Tibial nerve (tissue), 4 donors: ENCODE results near the gene TTC19. TPM values are rescaled to one million over a fixed set of nuclear protein-coding genes. Genes with fewer than 3 reads are reported as not detected.

Experiments
- DNase-seq, 2 donors: peaks; one replicate each; pipeline ENCODE4 v3.0.0-alpha.2; 2019; ENCODE audit warnings: low spot score in 2 of 2
- H3K27ac ChIP-seq, 4 donors: fragments of 200-600 bp; sonication (generic) in 3 of 4; one replicate each; pipeline ENCODE4 v1.5.1; 2017 to 2019; ENCODE audit warnings: mild to moderate bottlenecking in 1 of 4
- H3K27me3 ChIP-seq, 2 donors: fragments of 200-600 bp; sonication (generic) in 1 of 2; one replicate each; pipeline versions ENCODE4 v1.5.1 to v1.6.0; 2017 to 2019
- H3K36me3 ChIP-seq, 3 donors: fragments of 200-600 bp; sonication (generic); one replicate each; pipeline ENCODE4 v1.5.1; 2018 to 2019
- H3K4me1 ChIP-seq, 4 donors: fragments of 200-600 bp; sonication (generic) in 3 of 4; one replicate each; pipeline ENCODE4 v1.5.1; 2017 to 2019
- H3K4me3 ChIP-seq, 4 donors: fragments of 200-600 bp; sonication (generic) in 3 of 4; one replicate each; pipeline ENCODE4 v1.5.1; 2017 to 2019; ENCODE audit warnings: mild to moderate bottlenecking in 1 of 4, moderate library complexity in 1 of 4
- H3K9me3 ChIP-seq, 4 donors: fragments of 200-600 bp; sonication (generic) in 3 of 4; one replicate each; pipeline ENCODE4 v1.5.1; 2017 to 2019
- EP300 ChIP-seq, 2 donors: sonication (generic); formaldehyde crosslinking; IDR thresholded peaks; one replicate each; pipeline ENCODE4 v1.6.1; 2017; ENCODE audit warnings: antibody characterized with exemption in 2 of 2, mild to moderate bottlenecking in 1 of 2
- POLR2A ChIP-seq, 2 donors: fragments of 450-650 bp; IDR thresholded peaks; one replicate each; pipeline ENCODE4 v1.6.1; 2017; ENCODE audit warnings: antibody characterized with exemption in 2 of 2, mild to moderate bottlenecking in 2 of 2, moderate library complexity in 2 of 2
- WGBS, 2 donors: methylation state at CpG; one replicate each; pipeline ENCODE4 v1.1.5; 2018; 5-methylcytosine and 5-hydroxymethylcytosine counted together
- total RNA-seq, 4 donors: library from RNA; depleted of rRNA; stranded (reverse); fragments of >200 nt; gene quantifications; one replicate each; pipeline ENCODE4 v1.1.0, GENCODE V29; 2016
- TF ChIP-seq, protein P1 (sequence below), 5 experiments: fragments of 200-600 bp in 3 of 5; fragments of 450-650 bp in 2 of 5; sonication (generic) in 3 of 5; IDR thresholded peaks; one replicate each; pipeline ENCODE4 v1.5.1; 2016 to 2019; ENCODE audit warnings: antibody characterized with exemption in 5 of 5, mild to moderate bottlenecking in 3 of 5, moderate library complexity in 2 of 5

The TTC19 gene
- total RNA-seq, 4 donors from 2014 or later = 88.3 to 152 (median 124) TPM

DNA sequence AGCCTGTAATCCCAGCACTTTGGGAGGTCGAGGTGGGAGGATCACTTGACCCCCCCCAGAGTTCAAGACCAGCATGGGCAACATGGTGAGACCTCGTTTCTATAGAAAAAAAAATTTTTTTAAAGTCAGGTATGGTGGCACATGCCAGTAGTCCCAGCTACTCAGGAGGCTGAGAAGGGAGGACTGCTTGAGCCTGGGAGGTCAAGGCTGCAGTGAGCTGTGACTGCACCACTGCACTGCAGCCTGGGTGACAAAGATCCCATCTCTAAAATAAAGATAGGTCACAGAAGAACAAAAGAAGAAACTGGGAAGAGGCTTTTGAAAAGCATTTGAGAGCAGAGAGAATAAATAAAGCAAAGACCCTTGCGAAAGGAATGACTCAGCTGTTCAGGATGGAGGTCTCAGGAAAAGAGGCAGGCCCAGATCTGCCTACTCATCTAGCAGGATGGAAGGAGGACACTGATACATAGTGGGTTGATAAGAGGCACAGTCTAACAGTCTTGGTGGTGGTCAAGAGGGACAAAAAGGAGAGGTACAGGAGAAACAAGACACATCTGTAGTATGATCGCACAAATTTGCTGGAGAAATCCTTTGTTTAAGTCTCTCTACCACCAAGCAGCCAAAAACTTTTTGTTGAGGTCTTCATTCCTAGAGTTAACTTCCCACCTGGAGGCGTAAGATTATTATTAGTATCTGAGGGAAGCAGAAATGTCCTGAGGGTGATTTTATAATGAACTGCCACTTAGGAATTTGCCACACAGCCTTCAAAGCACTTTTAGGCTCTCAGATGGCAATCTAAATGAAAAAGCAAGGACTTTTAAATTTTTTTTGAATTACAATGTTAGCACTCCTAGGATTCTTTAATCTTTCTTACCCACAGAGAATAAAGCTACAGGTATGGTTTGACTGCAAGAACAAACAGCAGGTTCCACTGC lies 17.7 kb upstream of the TTC19 start:
- Histone ChIP-seq H3K27ac (no peak overlapping the region), H3K36me3 (peaks cover 0 to 88% (median 17%) of the 10 kb centered on the region in 3 donors), H3K9me3 (no peaks in the 10 kb centered on the region), H3K4me3 (no peak overlapping the region), H3K4me1 (no peaks in the 10 kb centered on the region), H3K27me3 (no peaks in the 10 kb centered on the region)
- TF ChIP-seq EP300 (IDR thresholded peaks at IDR 0.05) = no peak
- TF ChIP-seq POLR2A (IDR thresholded peaks at IDR 0.05) = no peak
- TF ChIP-seq, protein P1, sequence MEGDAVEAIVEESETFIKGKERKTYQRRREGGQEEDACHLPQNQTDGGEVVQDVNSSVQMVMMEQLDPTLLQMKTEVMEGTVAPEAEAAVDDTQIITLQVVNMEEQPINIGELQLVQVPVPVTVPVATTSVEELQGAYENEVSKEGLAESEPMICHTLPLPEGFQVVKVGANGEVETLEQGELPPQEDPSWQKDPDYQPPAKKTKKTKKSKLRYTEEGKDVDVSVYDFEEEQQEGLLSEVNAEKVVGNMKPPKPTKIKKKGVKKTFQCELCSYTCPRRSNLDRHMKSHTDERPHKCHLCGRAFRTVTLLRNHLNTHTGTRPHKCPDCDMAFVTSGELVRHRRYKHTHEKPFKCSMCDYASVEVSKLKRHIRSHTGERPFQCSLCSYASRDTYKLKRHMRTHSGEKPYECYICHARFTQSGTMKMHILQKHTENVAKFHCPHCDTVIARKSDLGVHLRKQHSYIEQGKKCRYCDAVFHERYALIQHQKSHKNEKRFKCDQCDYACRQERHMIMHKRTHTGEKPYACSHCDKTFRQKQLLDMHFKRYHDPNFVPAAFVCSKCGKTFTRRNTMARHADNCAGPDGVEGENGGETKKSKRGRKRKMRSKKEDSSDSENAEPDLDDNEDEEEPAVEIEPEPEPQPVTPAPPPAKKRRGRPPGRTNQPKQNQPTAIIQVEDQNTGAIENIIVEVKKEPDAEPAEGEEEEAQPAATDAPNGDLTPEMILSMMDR (IDR thresholded peaks at IDR 0.05) = no peak
- no peak for DNase-seq
- 80 to 83% methylated on average over 5 of the region's 5 CpGs for WGBS, 2 donors

DNA sequence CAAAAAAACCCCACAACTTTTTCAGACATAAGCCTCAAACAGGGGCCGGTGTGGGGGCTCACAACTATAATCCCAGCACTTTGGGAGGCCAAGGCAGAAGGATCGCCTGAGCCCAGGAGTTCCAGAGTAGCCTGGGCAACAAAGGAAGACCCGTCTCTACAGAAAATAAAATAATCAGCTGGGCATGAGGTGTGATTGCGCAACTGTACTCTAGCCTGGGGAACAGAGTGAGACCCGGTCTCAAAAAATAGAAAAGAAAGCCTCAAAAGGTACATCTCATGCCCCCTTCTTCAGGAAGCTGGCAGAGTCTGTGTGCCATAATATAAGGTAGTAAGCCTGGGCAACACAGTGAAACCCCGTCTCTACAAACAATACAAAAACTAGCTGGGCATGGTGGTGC lies 3.3 kb upstream of the TTC19 start:
- WGBS, 2 donors = 77 to 88% methylated on average over 6 of the region's 6 CpGs
- Histone ChIP-seq H3K4me1 (peaks cover 0 to 20% (median 10%) of the 10 kb centered on the region in 4 donors), H3K27me3 (no peaks in the 10 kb centered on the region), H3K9me3 (no peaks in the 10 kb centered on the region), H3K4me3 (no peak overlapping the region), H3K27ac (no peak overlapping the region), H3K36me3 (peaks cover 0 to 16% (median 0%) of the 10 kb centered on the region in 3 donors)
- DNase-seq = no peak
- TF ChIP-seq, protein P1 (IDR thresholded peaks at IDR 0.05) = no peak
- TF ChIP-seq POLR2A (IDR thresholded peaks at IDR 0.05) = no peak
- no peak for TF ChIP-seq EP300 (IDR thresholded peaks at IDR 0.05)

DNA sequence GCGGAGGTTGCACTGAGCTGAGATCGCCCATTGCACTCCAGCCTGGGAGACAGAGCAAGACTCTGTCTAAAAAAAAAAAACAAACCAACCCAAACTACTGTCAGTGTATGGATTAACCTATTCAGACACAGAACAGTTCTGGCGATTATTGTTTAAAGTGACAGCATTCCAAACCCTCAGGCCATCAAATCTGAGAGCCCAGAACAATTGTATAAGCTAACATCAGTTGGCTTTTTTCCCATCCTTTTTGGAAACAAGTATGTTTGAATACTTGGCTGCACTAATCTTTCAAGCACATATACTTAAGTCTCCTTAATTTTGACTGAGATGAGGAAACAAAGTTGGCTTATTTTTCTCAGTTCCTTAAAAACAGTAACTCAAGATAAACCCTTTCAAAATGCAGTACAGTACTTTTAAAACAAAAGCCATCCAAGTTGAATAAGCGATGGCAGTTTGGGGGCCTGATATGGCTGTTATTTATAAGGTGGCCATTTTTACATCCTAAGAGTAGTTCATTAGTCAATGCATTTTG lies 1.5 kb upstream of the TTC19 start:
- Histone ChIP-seq H3K4me3 (no peak overlapping the region), H3K4me1 (peaks cover 0 to 27% (median 10%) of the 10 kb centered on the region in 4 donors), H3K9me3 (peaks cover 0 to 2% (median 0%) of the 10 kb centered on the region in 4 donors), H3K36me3 (peaks cover 0 to 27% (median 0%) of the 10 kb centered on the region in 3 donors), H3K27me3 (no peaks in the 10 kb centered on the region), H3K27ac (peak overlapping the region in 2 of 4 donors; percentile 93 to 97)
- 73 to 76% methylated on average over 4 of the region's 4 CpGs for WGBS, 2 donors
- DNase-seq = no peak
- TF ChIP-seq EP300 (IDR thresholded peaks at IDR 0.05) (no peak), POLR2A (IDR thresholded peaks at IDR 0.05) (no peak)
- TF ChIP-seq, protein P1 (IDR thresholded peaks at IDR 0.05) = no peak

- Histone ChIP-seq H3K4me3 (peak overlapping the region; percentile 64 to 89 (median 72)), H3K27me3 (no peaks in the 10 kb centered on the region), H3K9me3 (peaks cover 0 to 2% (median 0%) of the 10 kb centered on the region in 4 donors), H3K4me1 (peaks cover 0 to 27% (median 10%) of the 10 kb centered on the region in 4 donors), H3K27ac (peak overlapping the region; percentile 93 to 97 (median 93)), H3K36me3 (peaks cover 0 to 42% (median 12%) of the 10 kb centered on the region in 3 donors)
- TF ChIP-seq EP300 (IDR thresholded peaks at IDR 0.05) = no peak
- TF ChIP-seq POLR2A (IDR thresholded peaks at IDR 0.05) = no peak
- TF ChIP-seq, protein P1 (IDR thresholded peaks at IDR 0.05) = no peak
- no peak for DNase-seq
- 1 to 2% methylated on average over 40 to 55 of the region's 64 CpGs for WGBS, 2 donors
These were observed 577 bp downstream of the TTC19 start for GRCh38 chr17:15999974-16000827.
